PC-3 (cell line): ENCODE results near the gene OR5H6.

Experiments used
- CTCF ChIP-seq: fragments of 300-600 bp; sonication (generic); conservative IDR thresholded peaks from 2 replicates; pipeline ENCODE4 v1.5.1; 2017; ENCODE audit warnings: antibody characterized with exemption, low read depth, mild to moderate bottlenecking, low read length
- EZH2 ChIP-seq: fragments of 300-600 bp; sonication (generic); IDR thresholded peaks from one replicate; pipeline ENCODE4 v1.6.1; 2017; ENCODE audit warnings: antibody characterized with exemption, mild to moderate bottlenecking, low read length; ENCODE audit not compliant: unreplicated experiment

GRCh38 chr3:98290916-98291315 lies 26.9 kb downstream of the OR5H6 start:
- TF ChIP-seq CTCF (no peak), EZH2 (no peak)
